ENCODE results near the gene LIG3. TPM values are rescaled to one million over a fixed set of nuclear protein-coding genes. Genes with fewer than 3 reads are reported as not detected.
"Not testable (repeated sequence)": the region's sequence is repeated elsewhere in the genome, so short reads cannot be mapped to it uniquely, and the experiment has no call there.

LIG3 gene
- total RNA-seq, 3 donors from 2014 or later, result 54.3 to 63.9 (median 58.2) TPM

- Mint-ChIP-seq H3K9me3 (no peaks in the 10 kb centered on the region), H3K27me3 (ENCODE audit: low read depth) (no peaks in the 10 kb centered on the region), H3K4me3 (no peak overlapping the region), H3K36me3 (ENCODE audit: insufficient read depth) (peaks cover 50% of the 10 kb centered on the region), H3K4me1 (ENCODE audit: low read depth) (peaks cover 3% of the 10 kb centered on the region)
- no peak for DNase-seq
- ATAC-seq, result no peak
Measured at GRCh38 chr17:35011671-35012216, 31.4 kb downstream of the LIG3 start.

- Mint-ChIP-seq H3K4me1 (ENCODE audit: low read depth) (peaks cover 22% of the 10 kb centered on the region), H3K36me3 (ENCODE audit: insufficient read depth) (peaks cover 60% of the 10 kb centered on the region), H3K9me3 (no peaks in the 10 kb centered on the region), H3K4me3 (no peak overlapping the region), H3K27me3 (ENCODE audit: low read depth) (no peaks in the 10 kb centered on the region)
- ATAC-seq, result no peak
- no peak for DNase-seq
Measured at GRCh38 chr17:35016369-35016768, 36.1 kb downstream of the LIG3 start.

GRCh38 chr17:35017021-35017420, 36.7 kb downstream of the LIG3 start:
- no peak for ATAC-seq
- Mint-ChIP-seq H3K4me1 (ENCODE audit: low read depth) (peaks cover 29% of the 10 kb centered on the region), H3K9me3 (no peaks in the 10 kb centered on the region), H3K4me3 (no peak overlapping the region), H3K36me3 (ENCODE audit: insufficient read depth) (peaks cover 53% of the 10 kb centered on the region), H3K27me3 (ENCODE audit: low read depth) (no peaks in the 10 kb centered on the region)
- no peak for DNase-seq

- Mint-ChIP-seq H3K9me3 (no peaks in the 10 kb centered on the region), H3K4me1 (ENCODE audit: low read depth) (peaks cover 47% of the 10 kb centered on the region), H3K36me3 (ENCODE audit: insufficient read depth) (peaks cover 45% of the 10 kb centered on the region), H3K4me3 (no peak overlapping the region), H3K27me3 (ENCODE audit: low read depth) (no peaks in the 10 kb centered on the region)
- no peak for ATAC-seq
- no peak for DNase-seq
Measured at GRCh38 chr17:35018814-35019213, 38.5 kb downstream of the LIG3 start.

GRCh38 chr17:35019386-35020179, 39.3 kb downstream of the LIG3 start:
- peaks cover 41% of the 10 kb centered on the region for H3K36me3 Mint-ChIP-seq (ENCODE audit: insufficient read depth)
- no peak overlapping the region for H3K4me3 Mint-ChIP-seq
- H3K4me1 Mint-ChIP-seq (ENCODE audit: low read depth), result peaks cover 52% of the 10 kb centered on the region
- DNase-seq (no peak), ATAC-seq (no peak)
- H3K27me3 Mint-ChIP-seq (ENCODE audit: low read depth), result no peaks in the 10 kb centered on the region
- no peaks in the 10 kb centered on the region for H3K9me3 Mint-ChIP-seq

GRCh38 chr17:35021520-35022380, 41.4 kb downstream of the LIG3 start:
- Mint-ChIP-seq H3K36me3 (ENCODE audit: insufficient read depth) (peaks cover 41% of the 10 kb centered on the region), H3K4me3 (peak overlapping the region; percentile 66), H3K9me3 (no peaks in the 10 kb centered on the region), H3K4me1 (ENCODE audit: low read depth) (peaks cover 56% of the 10 kb centered on the region), H3K27me3 (ENCODE audit: low read depth) (no peaks in the 10 kb centered on the region)
- no peak for ATAC-seq
- no peak for DNase-seq

GRCh38 chr17:35022536-35023063, 42.3 kb downstream of the LIG3 start:
- no peaks in the 10 kb centered on the region for H3K27me3 Mint-ChIP-seq (ENCODE audit: low read depth)
- peaks cover 32% of the 10 kb centered on the region for H3K36me3 Mint-ChIP-seq (ENCODE audit: insufficient read depth)
- DNase-seq (peak; percentile 68), ATAC-seq (peak; percentile 99 to 100)
- no peaks in the 10 kb centered on the region for H3K9me3 Mint-ChIP-seq
- H3K4me1 Mint-ChIP-seq (ENCODE audit: low read depth), result peaks cover 56% of the 10 kb centered on the region
- peak overlapping the region; percentile 66 for H3K4me3 Mint-ChIP-seq

GRCh38 chr17:35023538-35023937, 43.2 kb downstream of the LIG3 start:
- Mint-ChIP-seq H3K9me3 (no peaks in the 10 kb centered on the region), H3K4me1 (ENCODE audit: low read depth) (peaks cover 56% of the 10 kb centered on the region), H3K36me3 (ENCODE audit: insufficient read depth) (peaks cover 24% of the 10 kb centered on the region), H3K4me3 (no peak overlapping the region), H3K27me3 (ENCODE audit: low read depth) (no peaks in the 10 kb centered on the region)
- ATAC-seq (no peak), DNase-seq (no peak)

GRCh38 chr17:35025541-35025940, 45.2 kb downstream of the LIG3 start:
- Mint-ChIP-seq H3K4me3 (no peak overlapping the region), H3K36me3 (ENCODE audit: insufficient read depth) (peaks cover 15% of the 10 kb centered on the region), H3K9me3 (no peaks in the 10 kb centered on the region), H3K4me1 (ENCODE audit: low read depth) (peaks cover 57% of the 10 kb centered on the region), H3K27me3 (ENCODE audit: low read depth) (no peaks in the 10 kb centered on the region)
- DNase-seq (no peak), ATAC-seq (no peak)

GRCh38 chr17:35028097-35028496, 47.8 kb downstream of the LIG3 start:
- peaks cover 23% of the 10 kb centered on the region for H3K36me3 Mint-ChIP-seq (ENCODE audit: insufficient read depth)
- not testable (repeated sequence) for H3K27me3 Mint-ChIP-seq (ENCODE audit: low read depth); ATAC-seq

GRCh38 chr17:35028531-35029262, 48.4 kb downstream of the LIG3 start:
- no peaks in the 10 kb centered on the region for H3K9me3 Mint-ChIP-seq
- peaks cover 24% of the 10 kb centered on the region for H3K36me3 Mint-ChIP-seq (ENCODE audit: insufficient read depth)
- ATAC-seq (peak; percentile 18 to 35), DNase-seq (no peak)
- H3K27me3 Mint-ChIP-seq (ENCODE audit: low read depth), result no peaks in the 10 kb centered on the region
- peaks cover 42% of the 10 kb centered on the region for H3K4me1 Mint-ChIP-seq (ENCODE audit: low read depth)
- no peak overlapping the region for H3K4me3 Mint-ChIP-seq

More at GRCh38 chr17:35028097-35028496, 47.8 kb downstream of the LIG3 start:
- not testable (repeated sequence) for H3K9me3 Mint-ChIP-seq, H3K4me3 Mint-ChIP-seq, DNase-seq
- H3K4me1 Mint-ChIP-seq (ENCODE audit: low read depth), result peaks cover 45% of the 10 kb centered on the region

GRCh38 chr17:35030780-35031179, 50.5 kb downstream of the LIG3 start:
- DNase-seq (no peak), ATAC-seq (no peak)
- H3K4me3 Mint-ChIP-seq, result no peak overlapping the region
- peaks cover 32% of the 10 kb centered on the region for H3K4me1 Mint-ChIP-seq (ENCODE audit: low read depth)
- peaks cover 17% of the 10 kb centered on the region for H3K36me3 Mint-ChIP-seq (ENCODE audit: insufficient read depth)
- H3K27me3 Mint-ChIP-seq (ENCODE audit: low read depth), result no peaks in the 10 kb centered on the region
- H3K9me3 Mint-ChIP-seq, result no peaks in the 10 kb centered on the region

GRCh38 chr17:35038453-35038852, 58.1 kb downstream of the LIG3 start:
- Mint-ChIP-seq H3K36me3 (ENCODE audit: insufficient read depth) (peaks cover 13% of the 10 kb centered on the region), H3K27me3 (ENCODE audit: low read depth) (no peaks in the 10 kb centered on the region), H3K9me3 (no peaks in the 10 kb centered on the region), H3K4me3 (no peak overlapping the region), H3K4me1 (ENCODE audit: low read depth) (peaks cover 24% of the 10 kb centered on the region)
- ATAC-seq (no peak), DNase-seq (no peak)

- H3K9me3 Mint-ChIP-seq, result no peaks in the 10 kb centered on the region
- DNase-seq, result no peak
- H3K4me1 Mint-ChIP-seq (ENCODE audit: low read depth), result peaks cover 50% of the 10 kb centered on the region
- no peaks in the 10 kb centered on the region for H3K27me3 Mint-ChIP-seq (ENCODE audit: low read depth)
- no peak overlapping the region for H3K4me3 Mint-ChIP-seq
- H3K36me3 Mint-ChIP-seq (ENCODE audit: insufficient read depth), result peaks cover 12% of the 10 kb centered on the region
- no peak for ATAC-seq
Measured at GRCh38 chr17:35041390-35041789, 61.1 kb downstream of the LIG3 start.

All from activated T-cell treated with anti-CD3 and anti-CD28 coated beads, Interleukin-2, amount 50 U/mL, for 4 hours (primary cell).